Activated naive CD4-positive, alpha-beta T cell treated with anti-CD3 and anti-CD28 coated beads, Interleukin-2, amount 10 ng/mL, durations not matched to agents 7 days and 5 days (primary cell): ENCODE measurements around the gene STAT4.
"Not testable (repeated sequence)": the region's sequence is repeated elsewhere in the genome, so short reads cannot be mapped to it uniquely, and the experiment has no call there.

ENCODE experiments used
- CTCF ChIA-PET: fragments of 350-600 bp; sonication (Branson Sonifier 250); formaldehyde crosslinking; loops from one replicate; lab custom pipeline; 2021; ENCODE audit warnings: antibody characterized with exemption; lab: Charles Lee
- DNase-seq: peaks from one replicate; pipeline ENCODE4 v3.0.0-alpha.2; 2020
- H3K27ac Mint-ChIP-seq: one replicate; pipeline ENCODE4 v1.8.0; 2021; ENCODE audit warnings: mild to moderate bottlenecking, moderate library complexity, mixed read lengths
- H3K27me3 Mint-ChIP-seq: one replicate; pipeline ENCODE4 v1.8.0; 2021; ENCODE audit warnings: mild to moderate bottlenecking, mixed read lengths
- H3K36me3 Mint-ChIP-seq: one replicate; pipeline ENCODE4 v1.8.0; 2021; ENCODE audit warnings: mixed read lengths
- H3K4me1 Mint-ChIP-seq: one replicate; pipeline ENCODE4 v1.8.0; 2021; ENCODE audit warnings: mixed read lengths
- H3K4me3 Mint-ChIP-seq: one replicate; pipeline ENCODE4 v1.8.0; 2021; ENCODE audit warnings: mild to moderate bottlenecking, moderate library complexity, mixed read lengths
- H3K9me3 Mint-ChIP-seq: one replicate; pipeline ENCODE4 v1.8.0; 2021; ENCODE audit warnings: mixed read lengths

Gene STAT4

GRCh38 chr2:191003405-191004309, 147.1 kb downstream of the STAT4 start:
- H3K4me1 Mint-ChIP-seq: peaks cover 89% of the 10 kb centered on the region
- CTCF ChIA-PET: interaction anchor here (1.5 kb wide), 1 partner anchor 20 kb away, joined by 3 read pairs; no protein-coding TSS in a partner anchor
- peak overlapping the region; percentile 27 for H3K4me3 Mint-ChIP-seq
- H3K9me3 Mint-ChIP-seq: peaks cover 26% of the 10 kb centered on the region
- H3K27ac Mint-ChIP-seq: peak overlapping the region; percentile 79
- peaks cover 99% of the 10 kb centered on the region for H3K36me3 Mint-ChIP-seq
- DNase-seq: no peak
- H3K27me3 Mint-ChIP-seq: no peaks in the 10 kb centered on the region

DNA sequence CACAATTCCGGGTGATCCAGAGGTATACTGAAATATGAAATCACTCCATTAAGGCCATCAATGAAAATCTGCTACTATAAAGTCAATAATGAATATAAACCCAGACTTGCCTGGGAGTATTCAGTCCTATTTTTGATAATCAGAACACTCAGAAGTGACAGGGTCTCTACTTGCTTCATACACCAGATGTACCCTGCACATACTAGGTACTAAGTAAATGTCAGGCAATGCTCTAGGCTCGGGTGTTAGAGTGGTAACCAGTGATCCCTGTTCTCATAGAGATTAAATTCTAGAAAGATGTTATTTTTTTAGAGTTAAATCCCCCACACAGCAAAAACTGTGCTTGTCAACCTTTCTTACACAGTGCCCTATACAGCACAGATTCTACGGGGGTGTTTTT, 149.2 kb downstream of the STAT4 start:
- CTCF ChIA-PET: interaction anchor here (1.4 to 1.6 kb wide), 2 partner anchors 10 to 27 kb away, joined by 4 to 6 read pairs; no protein-coding TSS in a partner anchor
- H3K9me3 Mint-ChIP-seq: peaks cover 23% of the 10 kb centered on the region
- no peaks in the 10 kb centered on the region for H3K27me3 Mint-ChIP-seq
- peak overlapping the region; percentile 75 for H3K27ac Mint-ChIP-seq
- H3K36me3 Mint-ChIP-seq: peaks cover 96% of the 10 kb centered on the region
- no peak for DNase-seq
- H3K4me3 Mint-ChIP-seq: no peak overlapping the region
- H3K4me1 Mint-ChIP-seq: peaks cover 85% of the 10 kb centered on the region

GRCh38 chr2:191001032-191001431, 149.8 kb downstream of the STAT4 start:
- Mint-ChIP-seq H3K36me3 (peaks cover 96% of the 10 kb centered on the region), H3K27me3 (no peaks in the 10 kb centered on the region), H3K4me1 (peaks cover 85% of the 10 kb centered on the region), H3K4me3 (no peak overlapping the region), H3K9me3 (peaks cover 18% of the 10 kb centered on the region), H3K27ac (peak overlapping the region; percentile 47)
- no peak for DNase-seq
- CTCF ChIA-PET: no interaction called here

DNA sequence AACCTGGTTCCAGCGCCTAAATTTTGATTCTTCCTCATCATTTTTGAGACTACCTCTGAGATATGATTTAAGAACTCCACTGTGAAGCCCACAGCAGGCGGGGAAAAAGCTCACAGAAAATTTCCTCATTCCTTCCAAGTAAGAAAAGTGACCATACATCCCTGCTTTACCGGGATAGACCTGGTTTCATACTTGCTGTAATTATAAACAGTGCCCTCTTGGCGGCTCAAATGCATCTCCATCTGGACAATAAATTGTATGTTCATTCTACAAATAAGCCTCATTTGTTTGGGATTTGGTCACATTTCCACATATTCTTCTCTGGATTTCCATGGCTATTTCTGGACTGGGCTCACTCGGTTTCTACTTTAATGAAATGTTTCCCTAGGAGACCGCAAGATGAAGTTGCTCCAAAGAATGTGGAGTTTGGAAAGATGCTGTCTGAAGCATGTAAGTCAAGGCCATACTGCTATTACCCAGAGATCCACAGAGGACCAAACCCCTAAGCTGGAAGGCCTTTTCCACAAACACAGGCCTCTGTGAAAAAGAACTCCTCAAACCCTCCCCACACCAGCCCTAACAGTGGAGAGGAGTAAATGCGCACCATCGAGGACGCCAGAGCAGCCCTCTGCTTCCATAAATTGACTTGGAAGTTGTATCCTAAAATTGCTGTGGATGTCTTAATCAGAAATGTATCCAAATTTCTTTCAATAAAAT, 150.7 kb downstream of the STAT4 start:
- Mint-ChIP-seq H3K9me3 (peaks cover 16% of the 10 kb centered on the region), H3K4me1 (peaks cover 88% of the 10 kb centered on the region), H3K4me3 (no peak overlapping the region), H3K27me3 (no peaks in the 10 kb centered on the region), H3K36me3 (peaks cover 96% of the 10 kb centered on the region), H3K27ac (peak overlapping the region; percentile 46)
- DNase-seq: no peak
- CTCF ChIA-PET: no interaction called here

DNA sequence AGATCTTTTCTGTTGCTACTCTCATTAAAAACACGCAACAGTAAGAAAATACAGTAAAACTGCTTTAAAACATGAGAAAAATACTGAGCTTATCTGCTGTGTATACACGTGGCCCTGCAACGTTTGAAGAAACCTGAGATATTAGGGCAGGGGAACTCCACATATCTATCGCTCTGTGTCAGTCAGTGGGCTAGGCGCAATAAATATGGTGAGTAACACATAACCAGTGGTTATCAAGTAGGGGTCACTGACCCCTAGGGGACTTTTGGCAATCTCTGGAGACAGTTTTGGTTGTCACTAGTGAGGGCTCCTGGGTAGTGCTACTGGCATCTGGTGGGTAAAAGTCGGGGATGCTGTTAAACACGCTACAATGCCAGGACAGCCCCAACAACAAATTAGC, 151.7 kb downstream of the STAT4 start:
- peaks cover 6% of the 10 kb centered on the region for H3K9me3 Mint-ChIP-seq

GRCh38 chr2:190997526-190998113, 153.2 kb downstream of the STAT4 start:
- Mint-ChIP-seq H3K4me1 (peaks cover 82% of the 10 kb centered on the region), H3K27ac (peak overlapping the region; percentile 55), H3K27me3 (no peaks in the 10 kb centered on the region), H3K4me3 (no peak overlapping the region), H3K36me3 (peaks cover 93% of the 10 kb centered on the region), H3K9me3 (no peaks in the 10 kb centered on the region)
- no peak for DNase-seq
- CTCF ChIA-PET: interaction anchor here (0.7 to 1.1 kb wide), 3 partner anchors 14 to 37 kb away, joined by 3 to 4 read pairs (median 3); no protein-coding TSS in a partner anchor

More for the DNA sequence above, 151.7 kb downstream of the STAT4 start:
- Mint-ChIP-seq H3K27me3 (no peaks in the 10 kb centered on the region), H3K4me3 (no peak overlapping the region), H3K27ac (peak overlapping the region; percentile 38), H3K4me1 (peaks cover 84% of the 10 kb centered on the region), H3K36me3 (peaks cover 93% of the 10 kb centered on the region)
- no peak for DNase-seq
- CTCF ChIA-PET: no interaction called here

DNA sequence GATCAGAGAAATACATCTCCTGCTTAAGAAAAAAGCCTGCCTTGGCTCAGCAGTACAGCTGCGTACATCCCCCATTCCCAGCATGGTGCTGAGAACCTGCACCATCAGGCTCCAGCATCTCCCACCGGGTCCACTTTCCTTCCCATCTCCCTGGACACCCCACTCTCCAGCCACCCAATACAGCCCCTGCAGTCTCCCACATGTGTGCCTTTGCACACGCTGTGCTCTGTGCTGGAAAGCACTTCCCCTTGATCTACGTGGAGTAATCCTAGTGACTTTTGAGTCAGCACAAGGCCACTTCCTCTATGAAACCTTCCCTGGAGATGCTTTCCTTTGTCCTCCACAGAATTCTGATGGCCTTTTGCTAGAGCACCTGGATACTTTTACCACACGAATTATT, 153.8 kb downstream of the STAT4 start:
- H3K27me3 Mint-ChIP-seq: no peaks in the 10 kb centered on the region
- no peak for DNase-seq
- peaks cover 90% of the 10 kb centered on the region for H3K36me3 Mint-ChIP-seq
- CTCF ChIA-PET: interaction anchor here (0.9 to 1.1 kb wide), 4 partner anchors 9 to 159 kb away, joined by 3 to 4 read pairs (median 3); no protein-coding TSS in a partner anchor
- no peak overlapping the region for H3K4me3 Mint-ChIP-seq
- peak overlapping the region; percentile 55 for H3K27ac Mint-ChIP-seq
- peaks cover 81% of the 10 kb centered on the region for H3K4me1 Mint-ChIP-seq
- no peaks in the 10 kb centered on the region for H3K9me3 Mint-ChIP-seq

GRCh38 chr2:190996338-190996946, 154.4 kb downstream of the STAT4 start:
- peak; percentile 54 for DNase-seq
- Mint-ChIP-seq H3K27ac (peak overlapping the region; percentile 76), H3K9me3 (no peaks in the 10 kb centered on the region), H3K36me3 (peaks cover 86% of the 10 kb centered on the region), H3K27me3 (no peaks in the 10 kb centered on the region), H3K4me3 (no peak overlapping the region), H3K4me1 (peaks cover 79% of the 10 kb centered on the region)
- CTCF ChIA-PET: interaction anchor here (1.0 to 1.1 kb wide), 3 partner anchors 9 to 160 kb away, joined by 3 to 4 read pairs (median 3); no protein-coding TSS in a partner anchor

DNA sequence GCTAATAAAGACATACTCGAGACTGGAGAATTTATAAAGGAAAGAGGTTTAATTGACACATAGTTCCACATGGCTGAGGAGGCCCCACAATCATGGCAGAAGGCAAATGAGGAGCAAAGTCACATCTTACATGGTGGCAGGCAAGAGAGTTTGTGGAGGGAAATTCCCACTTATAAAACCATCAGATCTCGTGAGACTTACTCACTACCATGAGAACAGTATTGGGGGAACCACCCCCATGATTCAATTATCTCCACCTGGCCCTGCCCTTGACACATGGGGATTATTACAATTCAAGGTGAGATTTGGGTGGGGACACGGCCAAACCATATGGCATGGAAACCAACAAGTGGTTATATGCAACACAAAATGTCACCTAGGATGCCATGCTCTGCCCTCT, 155.5 kb downstream of the STAT4 start:
- H3K9me3 Mint-ChIP-seq, DNase-seq, H3K27me3 Mint-ChIP-seq, H3K4me3 Mint-ChIP-seq: not testable (repeated sequence)
- Mint-ChIP-seq H3K36me3 (peaks cover 85% of the 10 kb centered on the region), H3K27ac (peak overlapping the region; percentile 76), H3K4me1 (peaks cover 78% of the 10 kb centered on the region)
- CTCF ChIA-PET: interaction anchor here (0.6 kb wide), 1 partner anchor 627 kb away, joined by 3 read pairs; no protein-coding TSS in a partner anchor

- Mint-ChIP-seq H3K4me3 (no peak overlapping the region), H3K27me3 (no peaks in the 10 kb centered on the region), H3K27ac (peak overlapping the region; percentile 43), H3K36me3 (peaks cover 84% of the 10 kb centered on the region), H3K4me1 (peaks cover 72% of the 10 kb centered on the region), H3K9me3 (no peaks in the 10 kb centered on the region)
- CTCF ChIA-PET: no interaction called here
- DNase-seq: no peak
These were observed 156.6 kb downstream of the STAT4 start for GRCh38 chr2:190994148-190994547.

- H3K4me1 Mint-ChIP-seq: peaks cover 72% of the 10 kb centered on the region
- no peak overlapping the region for H3K4me3 Mint-ChIP-seq
- H3K27ac Mint-ChIP-seq: no peak overlapping the region
- CTCF ChIA-PET: interaction anchor here (0.8 kb wide), 1 partner anchor 36 kb away, joined by 3 read pairs; no protein-coding TSS in a partner anchor
- DNase-seq: no peak
- H3K36me3 Mint-ChIP-seq: peaks cover 86% of the 10 kb centered on the region
- no peaks in the 10 kb centered on the region for H3K27me3 Mint-ChIP-seq
- no peaks in the 10 kb centered on the region for H3K9me3 Mint-ChIP-seq
These were observed 157.5 kb downstream of the STAT4 start for GRCh38 chr2:190993292-190993643.

DNA sequence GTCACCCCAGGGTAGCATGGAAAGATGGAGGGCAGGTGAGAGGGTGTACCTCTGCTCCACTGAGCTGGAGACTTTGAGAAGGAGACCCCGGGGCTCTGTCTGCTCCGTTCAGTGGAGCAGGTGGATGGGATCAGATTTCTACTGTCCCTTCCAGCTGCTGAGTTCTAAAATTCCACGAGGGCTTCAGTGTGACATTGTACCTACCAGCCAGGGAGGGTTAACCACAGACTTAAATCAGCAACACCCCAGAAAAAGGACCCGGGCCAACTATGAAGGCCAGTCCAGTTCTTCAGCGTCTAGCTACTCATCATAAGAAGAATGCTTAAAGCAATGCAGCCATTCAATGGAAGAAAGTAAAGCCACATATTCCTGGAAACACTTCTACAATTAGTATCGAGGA, 160.7 kb downstream of the STAT4 start:
- H3K4me3 Mint-ChIP-seq: no peak overlapping the region
- CTCF ChIA-PET: interaction anchor here (0.6 to 0.7 kb wide), 2 partner anchors 15 to 915 kb away, joined by 3 read pairs; no protein-coding TSS in a partner anchor
- no peak for DNase-seq
- peaks cover 83% of the 10 kb centered on the region for H3K36me3 Mint-ChIP-seq
- H3K27ac Mint-ChIP-seq: peak overlapping the region; percentile 62
- peaks cover 68% of the 10 kb centered on the region for H3K4me1 Mint-ChIP-seq
- no peaks in the 10 kb centered on the region for H3K9me3 Mint-ChIP-seq
- H3K27me3 Mint-ChIP-seq: no peaks in the 10 kb centered on the region

DNA sequence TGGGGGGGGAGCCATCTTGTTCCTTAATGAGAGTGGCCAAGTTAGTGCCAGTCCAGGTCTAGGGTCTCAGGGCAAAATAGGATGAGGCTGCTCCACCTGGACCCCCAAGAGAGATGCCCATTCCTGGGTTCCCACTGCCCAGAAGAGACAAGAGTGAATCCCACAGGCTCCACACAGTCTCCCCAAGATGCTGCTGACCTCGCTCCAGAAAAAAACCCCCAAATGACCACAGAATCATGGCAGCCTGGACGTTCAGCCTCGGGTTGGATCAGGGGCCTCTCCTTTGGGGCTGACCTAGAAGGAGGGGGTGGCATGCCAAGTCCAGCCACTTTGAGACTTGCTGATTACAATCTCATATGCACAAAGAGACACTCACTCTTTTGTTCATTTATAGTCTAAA, 161.9 kb downstream of the STAT4 start:
- CTCF ChIA-PET: no interaction called here
- peaks cover 85% of the 10 kb centered on the region for H3K36me3 Mint-ChIP-seq
- no peak for DNase-seq
- peaks cover 72% of the 10 kb centered on the region for H3K4me1 Mint-ChIP-seq
- H3K27me3 Mint-ChIP-seq: no peaks in the 10 kb centered on the region
- no peak overlapping the region for H3K4me3 Mint-ChIP-seq
- no peak overlapping the region for H3K27ac Mint-ChIP-seq
- H3K9me3 Mint-ChIP-seq: no peaks in the 10 kb centered on the region
